Effector memory CD8-positive, alpha-beta T cell (primary cell): Measurements from ENCODE around the gene MTSS2.

Experiments used
- ATAC-seq: fragments of 150-1000 bp; cut with Tn5 transposase; replicated peaks from 2 replicates; pipeline ENCODE4 v1.10.0; 2021; ENCODE audit warnings: mild to moderate bottlenecking, moderate library complexity
- DNase-seq, 3 experiments: peaks; one replicate each; pipeline ENCODE4 v3.0.0; 2021
- H3K27ac Mint-ChIP-seq, 2 donors: one replicate each; pipeline ENCODE4 v1.8.0; 2022; ENCODE audit warnings: mild to moderate bottlenecking in 2 of 2, mixed read lengths in 2 of 2, moderate library complexity in 2 of 2
- H3K27me3 Mint-ChIP-seq, 2 donors: one replicate each; pipeline ENCODE4 v1.8.0; 2022; ENCODE audit warnings: mixed read lengths in 2 of 2
- H3K36me3 Mint-ChIP-seq: one replicate; pipeline ENCODE4 v1.8.0; 2022; ENCODE audit warnings: mild to moderate bottlenecking, moderate library complexity, mixed read lengths; ENCODE audit not compliant: insufficient read depth
- H3K4me1 Mint-ChIP-seq, 2 donors: one replicate each; pipeline ENCODE4 v1.8.0; 2022; ENCODE audit warnings: low read depth in 2 of 2, mixed read lengths in 2 of 2
- H3K4me3 Mint-ChIP-seq, 2 donors: one replicate each; pipeline ENCODE4 v1.8.0; 2022; ENCODE audit warnings: mild to moderate bottlenecking in 2 of 2, mixed read lengths in 2 of 2, moderate library complexity in 2 of 2
- H3K9me3 Mint-ChIP-seq, 2 donors: one replicate each; pipeline ENCODE4 v1.8.0; 2022; ENCODE audit warnings: mixed read lengths in 2 of 2

Gene MTSS2

DNA sequence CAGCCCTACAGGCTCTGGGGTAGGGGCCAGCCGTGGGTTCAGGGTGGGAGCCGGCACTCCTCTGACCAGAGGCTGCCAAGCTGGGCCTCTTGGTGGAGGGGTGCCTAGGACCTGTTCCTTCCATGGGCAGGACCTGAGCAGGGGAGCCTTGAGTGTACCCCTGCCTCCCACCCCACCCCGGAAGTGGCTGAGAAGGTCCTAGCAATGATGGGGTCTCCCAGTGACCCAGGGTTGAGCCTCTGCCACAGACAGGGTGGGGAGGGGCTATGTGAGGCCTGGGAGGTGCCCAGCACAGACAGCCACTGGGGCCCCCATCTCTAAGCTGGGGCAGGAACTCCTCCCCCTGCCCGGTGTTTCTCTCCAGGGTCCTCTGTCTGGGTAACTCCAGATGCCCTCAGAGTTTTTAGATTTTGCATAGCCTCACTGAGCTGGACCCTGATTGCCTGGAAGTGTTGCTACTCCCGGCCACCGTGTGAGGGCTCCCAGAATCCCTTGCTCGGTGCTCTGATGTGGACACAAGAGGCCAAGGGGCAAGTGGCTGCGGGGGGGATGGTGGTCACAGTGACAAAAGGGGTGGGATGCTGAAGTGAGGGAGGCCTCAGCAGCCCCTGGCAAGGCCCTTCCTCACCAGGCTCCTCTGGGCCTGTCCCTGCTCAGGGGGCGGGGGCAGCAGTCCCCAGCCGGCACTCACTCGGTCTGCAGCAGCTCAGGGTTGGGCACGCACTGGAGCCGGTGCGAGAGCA is 6.4 kb upstream of the MTSS2 start:
- Mint-ChIP-seq H3K4me3 (no peak overlapping the region), H3K4me1 (peaks cover 10 to 18% of the 10 kb centered on the region in 2 donors), H3K9me3 (no peaks in the 10 kb centered on the region), H3K36me3 (peaks cover 7% of the 10 kb centered on the region), H3K27me3 (no peaks in the 10 kb centered on the region), H3K27ac (no peak overlapping the region)
- DNase-seq (no peak), ATAC-seq (no peak)

DNA sequence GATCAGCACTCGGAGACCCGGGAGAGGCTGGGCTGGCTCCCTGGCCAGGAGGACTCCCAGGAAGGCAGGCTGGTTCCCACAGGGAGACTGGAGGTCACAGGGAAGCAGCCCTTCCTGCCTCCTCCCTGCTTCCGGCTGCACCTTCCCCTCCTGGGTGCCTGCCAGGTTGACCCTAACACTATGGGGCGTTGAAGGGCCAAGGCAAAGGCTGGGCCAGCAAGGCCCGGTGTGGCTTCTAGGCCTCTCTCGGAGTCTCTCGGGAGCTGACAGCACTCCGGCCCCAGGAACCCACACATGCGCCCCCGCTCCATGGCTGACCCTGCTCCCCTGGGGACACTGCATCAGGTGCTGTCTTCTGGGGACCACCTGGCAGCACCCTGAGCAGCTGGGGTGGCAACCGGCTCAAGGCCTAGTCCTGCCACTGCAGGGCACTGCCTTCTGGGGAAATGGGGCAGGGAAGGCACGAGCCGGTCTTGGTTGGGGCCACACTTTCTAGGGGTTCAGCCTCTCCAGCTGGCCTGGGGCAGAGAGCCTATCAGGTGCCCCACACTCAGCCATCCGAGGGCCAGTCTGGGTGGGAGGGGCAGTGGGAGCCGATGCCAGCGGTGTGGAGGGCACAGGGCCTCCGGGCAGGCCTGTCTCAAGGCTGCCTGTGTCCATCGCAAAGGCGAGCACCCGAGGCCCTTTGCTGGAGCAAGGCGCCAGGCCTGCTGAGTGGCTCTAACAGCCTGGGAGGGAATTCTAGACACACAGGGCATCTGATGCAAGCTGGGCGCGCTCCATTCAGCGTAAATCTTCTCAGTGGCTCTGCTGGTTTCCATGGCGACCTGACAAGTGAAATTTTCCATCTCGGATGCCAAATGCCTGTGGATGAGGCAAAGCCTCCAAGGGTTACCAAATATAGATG is 5.6 kb upstream of the MTSS2 start:
- Mint-ChIP-seq H3K4me3 (no peak overlapping the region), H3K9me3 (no peaks in the 10 kb centered on the region), H3K27ac (peak overlapping the region in 1 of 2 donors; percentile 83), H3K36me3 (peaks cover 7% of the 10 kb centered on the region), H3K27me3 (no peaks in the 10 kb centered on the region), H3K4me1 (peaks cover 10 to 13% of the 10 kb centered on the region in 2 donors)
- DNase-seq (no peak), ATAC-seq (no peak)

DNA sequence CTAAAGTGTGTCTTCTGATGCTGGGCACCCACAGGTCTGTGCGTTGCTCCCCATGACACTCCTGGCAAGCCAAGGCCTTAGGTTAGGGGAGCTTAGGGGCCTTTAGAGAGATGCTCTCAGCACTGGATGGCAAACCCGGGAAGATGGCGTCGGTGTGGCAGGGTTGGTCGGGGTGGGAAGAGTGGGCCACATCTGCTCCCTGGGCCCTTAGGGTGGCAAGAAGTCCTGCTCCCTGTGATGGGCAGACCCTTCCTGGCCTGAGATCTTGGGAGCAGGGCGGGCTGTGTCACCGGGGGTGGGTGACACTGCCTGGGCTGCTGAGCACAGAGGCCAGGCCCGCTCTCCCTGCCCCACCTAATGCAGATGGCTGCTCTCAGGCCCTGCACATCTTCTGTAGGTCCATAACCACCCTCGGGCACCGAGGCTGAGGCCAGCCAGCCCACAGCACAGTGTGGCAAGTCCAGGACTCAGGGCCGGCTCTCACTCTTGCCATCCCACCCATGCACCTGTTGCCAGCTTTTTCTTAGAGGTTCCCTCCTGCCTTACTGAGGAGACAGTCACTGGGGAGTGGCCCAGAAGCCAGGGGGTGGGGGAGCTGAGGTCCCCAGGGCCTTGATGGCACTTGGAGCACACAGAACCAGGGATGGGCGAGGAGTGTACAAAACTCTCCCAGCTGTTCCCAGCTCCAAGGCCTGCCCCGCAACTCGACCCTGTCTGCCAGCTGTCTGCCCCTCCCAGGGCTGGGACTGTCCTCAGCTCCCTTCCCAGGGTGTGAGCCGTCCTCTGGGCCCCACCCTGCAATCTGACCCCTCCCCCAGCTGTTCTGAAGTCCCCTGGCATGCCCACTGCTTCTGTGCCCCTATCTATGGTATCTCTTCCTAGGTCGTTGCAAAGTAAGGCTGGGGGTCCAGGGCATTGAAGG is 4.4 kb upstream of the MTSS2 start:
- H3K27me3 Mint-ChIP-seq: no peaks in the 10 kb centered on the region
- no peak for DNase-seq
- no peak for ATAC-seq
- H3K9me3 Mint-ChIP-seq: no peaks in the 10 kb centered on the region
- H3K36me3 Mint-ChIP-seq: peaks cover 7% of the 10 kb centered on the region
- peaks cover under 1 to 2% of the 10 kb centered on the region in 2 donors for H3K4me1 Mint-ChIP-seq
- H3K27ac Mint-ChIP-seq: peak overlapping the region in 1 of 2 donors; percentile 83
- no peak overlapping the region for H3K4me3 Mint-ChIP-seq

DNA sequence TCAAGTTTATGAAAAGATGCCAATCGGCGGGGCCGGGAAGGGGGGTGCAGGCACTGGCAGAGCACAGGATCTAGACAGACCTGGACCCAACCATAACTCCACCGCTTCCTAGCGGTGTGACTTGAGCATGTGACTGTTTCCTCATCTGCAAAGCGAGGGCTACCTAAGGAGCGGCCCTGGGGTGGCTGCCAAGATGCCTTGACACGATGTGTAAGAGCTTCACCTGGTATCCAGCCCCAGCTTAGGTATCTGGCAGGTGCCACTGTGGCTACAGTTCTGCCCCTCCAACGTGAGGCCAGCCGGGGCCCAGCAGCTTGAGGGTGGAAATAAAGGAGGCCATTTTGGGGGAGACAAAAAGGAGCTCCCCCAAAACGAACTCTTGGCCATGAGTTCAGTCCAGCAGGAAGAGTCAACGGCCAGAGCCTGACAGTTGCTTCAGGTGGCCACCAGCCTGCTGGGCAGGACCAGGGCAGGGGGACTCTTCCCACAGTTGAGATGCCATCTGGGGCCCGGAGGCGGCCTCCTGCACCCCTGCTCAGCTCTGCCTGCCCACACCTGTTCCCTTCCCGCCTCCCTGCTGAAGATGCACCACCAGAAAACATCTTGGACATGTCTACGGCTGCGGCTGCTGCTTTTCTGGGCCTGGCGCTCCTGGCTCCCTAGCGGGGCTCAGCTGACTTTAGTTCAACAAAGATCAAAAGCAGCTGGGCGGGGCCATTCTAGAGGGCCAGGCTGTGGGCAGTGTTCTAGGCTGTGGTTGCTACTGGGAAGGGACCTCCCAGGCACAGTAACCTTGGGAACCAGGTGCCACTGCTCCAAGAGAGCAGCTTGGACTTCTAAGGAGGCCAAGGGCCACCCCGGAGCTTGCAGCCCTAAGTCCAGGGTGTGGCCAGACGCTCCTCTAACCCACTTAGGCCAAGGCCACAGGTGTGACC is 3.4 kb upstream of the MTSS2 start:
- H3K27ac Mint-ChIP-seq: no peak overlapping the region
- peaks cover 0 to 1% of the 10 kb centered on the region in 2 donors for H3K4me1 Mint-ChIP-seq
- no peak for ATAC-seq
- H3K27me3 Mint-ChIP-seq: peaks cover 0 to 1% of the 10 kb centered on the region in 2 donors
- H3K36me3 Mint-ChIP-seq: peaks cover 7% of the 10 kb centered on the region
- H3K9me3 Mint-ChIP-seq: no peaks in the 10 kb centered on the region
- H3K4me3 Mint-ChIP-seq: no peak overlapping the region
- DNase-seq: no peak

DNA sequence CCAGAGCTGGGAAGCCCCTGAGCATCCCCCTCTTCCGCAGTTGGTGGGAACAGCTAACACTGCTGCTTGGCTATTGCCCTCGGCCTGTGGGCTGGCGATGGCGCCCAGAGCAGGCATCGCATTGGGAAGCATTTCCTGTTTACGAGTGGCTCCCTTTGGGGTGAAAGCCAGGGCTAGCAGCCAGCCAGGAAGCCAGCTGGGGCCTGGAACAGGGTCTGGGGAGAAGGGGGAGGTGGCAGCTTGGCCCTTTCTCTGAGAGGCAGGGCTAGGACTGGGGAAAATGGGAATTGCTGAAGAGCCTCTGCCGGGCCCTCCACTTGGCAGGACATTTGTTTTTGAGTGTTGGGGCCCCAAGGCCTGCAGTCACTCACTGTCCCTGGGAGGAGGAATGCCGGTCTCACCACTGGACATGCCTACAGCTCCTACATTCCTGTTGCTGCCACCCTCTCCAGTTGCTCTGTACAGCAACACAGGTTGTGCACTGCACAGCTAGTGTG is 2.4 kb upstream of the MTSS2 start:
- no peak overlapping the region for H3K27ac Mint-ChIP-seq

DNA sequence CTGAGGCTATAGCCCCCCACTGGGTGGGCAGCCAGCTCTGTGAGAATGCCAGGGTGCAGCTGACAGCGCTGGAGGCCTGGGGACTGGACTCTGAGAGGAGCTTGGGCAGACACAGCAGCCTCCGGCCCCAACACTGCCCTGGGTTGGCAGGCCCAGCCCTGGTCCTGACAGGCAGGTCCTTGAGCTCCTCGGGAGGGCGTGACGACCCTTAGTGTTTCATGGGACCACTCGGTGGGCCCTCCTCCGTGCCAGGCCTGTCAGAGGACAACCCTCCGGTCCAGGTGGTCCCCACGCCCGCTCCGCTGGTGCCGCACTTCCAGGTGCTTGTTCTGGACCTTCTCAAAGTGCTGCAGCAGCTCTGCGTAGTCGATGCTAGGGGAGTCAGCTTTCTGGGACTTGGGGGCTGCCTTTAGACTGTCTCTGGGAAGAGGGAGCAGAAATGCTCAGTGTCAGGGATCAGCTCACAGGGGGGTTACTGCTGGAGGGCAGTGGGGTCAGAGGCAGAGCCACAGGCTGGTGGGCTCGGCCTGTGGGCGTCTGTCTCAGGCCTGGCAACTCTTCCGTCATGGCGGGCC is 1.9 kb upstream of the MTSS2 start:
- ATAC-seq (no peak), DNase-seq (no peak)
- peak overlapping the region; percentile 41 to 58 for H3K4me3 Mint-ChIP-seq
- peak overlapping the region in 1 of 2 donors; percentile 32 for H3K27ac Mint-ChIP-seq
- peaks cover 0 to 1% of the 10 kb centered on the region in 2 donors for H3K4me1 Mint-ChIP-seq
- peaks cover 4 to 9% of the 10 kb centered on the region in 2 donors for H3K27me3 Mint-ChIP-seq
- H3K9me3 Mint-ChIP-seq: no peaks in the 10 kb centered on the region
- no peaks in the 10 kb centered on the region for H3K36me3 Mint-ChIP-seq

More for the DNA sequence above, 2.4 kb upstream of the MTSS2 start:
- Mint-ChIP-seq H3K9me3 (no peaks in the 10 kb centered on the region), H3K4me3 (no peak overlapping the region), H3K36me3 (peaks cover 4% of the 10 kb centered on the region), H3K4me1 (peaks cover 0 to 1% of the 10 kb centered on the region in 2 donors), H3K27me3 (peaks cover 0 to 9% of the 10 kb centered on the region in 2 donors)
- DNase-seq (no peak), ATAC-seq (no peak)

DNA sequence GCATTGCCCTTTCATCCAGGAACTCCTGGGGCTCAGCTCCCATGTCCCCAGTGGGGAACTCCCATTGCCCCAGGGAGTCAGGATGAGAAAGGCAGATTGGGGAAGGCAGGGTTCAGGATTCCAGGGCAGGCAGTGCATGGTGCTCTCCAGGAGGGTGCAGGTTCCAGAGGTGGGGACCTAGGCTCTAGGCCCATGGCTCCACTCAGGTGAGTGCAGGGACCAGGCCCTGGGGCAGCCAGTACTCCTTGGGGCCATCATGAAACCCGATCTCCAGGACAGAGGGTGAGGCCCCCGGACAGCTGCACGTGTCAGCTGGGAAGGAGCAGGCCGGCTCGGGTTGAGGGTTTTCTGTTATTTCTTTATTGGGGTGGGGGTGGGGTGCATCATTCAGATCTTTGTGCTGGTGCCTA is 1.3 kb upstream of the MTSS2 start:
- Mint-ChIP-seq H3K27ac (peak overlapping the region in 1 of 2 donors; percentile 32), H3K36me3 (no peaks in the 10 kb centered on the region), H3K4me1 (peaks cover 0 to 1% of the 10 kb centered on the region in 2 donors), H3K9me3 (no peaks in the 10 kb centered on the region), H3K27me3 (peaks cover 6 to 9% of the 10 kb centered on the region in 2 donors), H3K4me3 (peak overlapping the region; percentile 41 to 58)
- DNase-seq: no peak
- no peak for ATAC-seq

DNA sequence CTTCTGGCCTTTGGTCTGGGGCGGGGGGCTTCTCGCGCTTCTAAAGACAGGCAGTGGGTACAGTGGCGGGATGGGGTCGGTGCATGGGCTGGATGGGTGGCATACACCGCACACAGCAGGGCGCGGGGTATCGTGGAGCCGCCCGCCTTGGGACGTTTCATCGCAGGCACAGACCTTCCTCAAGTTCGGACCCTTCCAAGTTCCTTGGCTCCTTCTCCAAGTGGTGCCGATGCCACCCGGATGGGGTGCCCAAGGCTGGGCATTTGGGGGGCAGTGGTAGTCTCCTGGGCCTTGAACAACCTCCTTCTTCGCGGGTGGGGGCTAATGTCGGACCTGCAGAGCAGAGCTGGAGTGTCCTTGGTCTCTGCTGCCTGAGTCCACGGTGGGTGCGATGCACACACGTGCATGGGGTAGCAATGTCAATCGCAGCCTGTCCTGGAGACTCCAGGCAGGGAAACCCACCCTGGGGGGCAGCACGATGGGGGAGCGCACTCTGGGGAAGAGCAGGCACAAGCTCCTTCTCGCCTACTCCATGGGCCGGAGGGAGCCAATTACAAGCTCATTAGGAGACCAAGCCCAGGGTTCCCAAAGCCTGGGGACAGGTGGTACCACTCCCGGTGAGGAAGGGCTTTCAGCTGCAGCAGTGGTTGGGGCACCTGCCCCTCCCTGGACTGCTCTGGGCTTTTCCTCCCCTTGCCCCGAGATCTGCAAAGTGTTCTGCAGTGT is 686 bp upstream of the MTSS2 start:
- H3K27ac Mint-ChIP-seq: peak overlapping the region in 1 of 2 donors; percentile 32
- DNase-seq (no peak), ATAC-seq (no peak)
- H3K4me1 Mint-ChIP-seq: peaks cover 0 to 1% of the 10 kb centered on the region in 2 donors
- H3K4me3 Mint-ChIP-seq: peak overlapping the region; percentile 40 to 58
- H3K36me3 Mint-ChIP-seq: no peaks in the 10 kb centered on the region
- peaks cover 6 to 9% of the 10 kb centered on the region in 2 donors for H3K27me3 Mint-ChIP-seq
- H3K9me3 Mint-ChIP-seq: no peaks in the 10 kb centered on the region

DNA sequence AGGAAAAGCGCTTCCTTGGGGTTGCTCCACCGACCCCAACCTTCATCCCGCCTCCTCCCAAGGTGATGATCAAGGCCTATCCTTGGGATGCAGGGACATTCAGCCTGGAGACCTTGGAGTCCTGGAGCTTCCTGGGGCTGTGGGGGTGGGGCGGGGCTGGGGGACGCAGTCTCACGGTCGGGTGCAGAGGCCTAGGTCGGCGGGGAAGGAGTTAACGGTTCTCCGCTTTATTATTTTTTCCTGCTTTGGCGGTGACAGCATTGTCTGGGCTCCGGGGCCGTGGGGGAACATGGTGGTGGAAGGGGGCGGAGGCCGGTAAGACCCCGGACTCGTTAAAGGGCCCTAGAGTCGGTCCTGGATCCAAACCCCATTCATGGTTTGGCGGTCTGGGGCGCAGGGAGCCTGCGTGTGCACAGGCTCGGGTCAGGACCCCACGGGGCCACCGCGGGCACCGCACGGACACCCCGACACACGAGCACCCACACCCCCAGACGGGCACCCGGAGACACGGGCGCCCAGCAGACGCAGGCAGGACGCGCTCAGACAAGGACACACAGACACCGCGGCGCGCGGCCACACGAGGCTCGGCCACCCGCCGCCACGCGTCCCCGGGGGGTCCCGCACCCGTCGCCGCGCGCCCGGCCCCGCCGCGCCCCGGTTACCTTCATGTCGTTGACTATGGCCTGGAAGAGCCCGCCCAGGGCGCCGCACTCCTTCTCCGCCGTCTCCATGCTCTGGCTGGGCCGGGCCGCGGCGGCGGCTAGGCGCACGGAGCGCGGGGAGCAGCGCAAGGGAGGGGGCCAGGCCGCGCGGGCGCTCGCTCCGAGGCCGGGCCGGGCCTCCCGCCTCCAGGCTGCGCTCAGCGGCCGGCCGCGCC is 554 bp downstream of the MTSS2 start:
- DNase-seq (no peak), ATAC-seq (peak; percentile 40)
- Mint-ChIP-seq H3K36me3 (peaks cover 3% of the 10 kb centered on the region), H3K4me1 (peaks cover 0 to 1% of the 10 kb centered on the region in 2 donors), H3K9me3 (no peaks in the 10 kb centered on the region), H3K4me3 (peak overlapping the region; percentile 10 to 41), H3K27me3 (peaks cover 6 to 9% of the 10 kb centered on the region in 2 donors), H3K27ac (no peak overlapping the region)

DNA sequence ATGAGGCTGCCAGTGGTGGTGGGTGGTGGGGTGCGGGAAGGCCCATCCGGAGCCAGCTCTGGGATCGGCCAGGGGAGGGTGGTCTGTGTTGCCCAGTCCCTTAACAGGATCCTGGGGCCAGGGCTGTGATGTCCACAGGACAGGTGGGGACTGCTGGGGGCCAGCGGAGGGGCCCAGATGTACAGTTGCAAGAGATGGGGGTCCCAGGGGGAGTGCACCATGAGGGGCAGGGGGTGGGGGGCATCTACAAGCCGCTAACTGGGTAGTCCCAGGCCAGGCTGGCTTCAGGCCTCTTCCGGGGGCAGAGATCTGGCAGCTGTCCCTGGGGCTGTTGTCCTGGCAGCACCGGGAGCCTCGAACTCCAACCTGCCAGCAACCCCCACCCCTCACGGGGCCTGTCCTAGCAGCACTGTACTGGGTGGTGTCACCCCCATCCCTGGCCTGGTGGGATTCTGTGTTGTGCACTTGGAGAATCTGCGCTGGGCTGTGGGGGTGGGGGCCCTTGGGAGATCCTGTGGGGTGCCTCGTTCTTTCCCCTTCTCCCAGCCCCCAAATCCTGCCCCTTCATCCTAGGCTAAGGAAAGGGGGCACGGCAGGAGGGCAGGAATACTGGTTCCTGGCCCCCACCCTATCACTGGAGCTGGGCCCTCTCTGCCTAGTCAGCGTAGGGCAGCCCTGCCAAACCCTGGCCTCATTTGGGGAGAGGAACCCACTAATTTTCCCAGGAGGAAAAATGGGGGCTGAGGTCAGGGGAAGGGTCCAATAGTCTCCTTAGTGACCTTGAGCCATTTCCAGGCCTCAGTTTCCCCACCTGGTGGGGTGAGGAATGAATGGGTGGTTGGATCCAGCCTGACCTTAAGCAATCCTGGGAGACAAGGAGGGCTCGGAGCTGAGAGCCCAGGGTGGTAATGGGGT is 1.4 kb downstream of the MTSS2 start:
- ATAC-seq (no peak), DNase-seq (no peak)
- Mint-ChIP-seq H3K36me3 (peaks cover 5% of the 10 kb centered on the region), H3K27ac (no peak overlapping the region), H3K27me3 (peaks cover 6 to 9% of the 10 kb centered on the region in 2 donors), H3K4me1 (no peaks in the 10 kb centered on the region), H3K4me3 (peak overlapping the region in 1 of 2 donors; percentile 41), H3K9me3 (no peaks in the 10 kb centered on the region)
